ENCODE measurements around the gene PTPRN2.

- TF ChIP-seq GATA2 (IDR thresholded peaks at IDR 0.05; ENCODE audit: low read depth, low read length) (no peak), GATA3 (IDR thresholded peaks at IDR 0.05; ENCODE audit: low read depth, low read length) (no peak)
These were observed 977.5 kb downstream of the PTPRN2 start for GRCh38 chr7:157609932-157610640.

Data from SH-SY5Y (cell line).